ENCODE results near the gene TTLL3. TPM values are rescaled to one million over a fixed set of nuclear protein-coding genes. Genes with fewer than 3 reads are reported as not detected.
"Not testable (repeated sequence)": the region's sequence is repeated elsewhere in the genome, so short reads cannot be mapped to it uniquely, and the experiment has no call there.

TTLL3 gene
- total RNA-seq, 1 donor from 2014 or later, result 42.2 TPM

DNA sequence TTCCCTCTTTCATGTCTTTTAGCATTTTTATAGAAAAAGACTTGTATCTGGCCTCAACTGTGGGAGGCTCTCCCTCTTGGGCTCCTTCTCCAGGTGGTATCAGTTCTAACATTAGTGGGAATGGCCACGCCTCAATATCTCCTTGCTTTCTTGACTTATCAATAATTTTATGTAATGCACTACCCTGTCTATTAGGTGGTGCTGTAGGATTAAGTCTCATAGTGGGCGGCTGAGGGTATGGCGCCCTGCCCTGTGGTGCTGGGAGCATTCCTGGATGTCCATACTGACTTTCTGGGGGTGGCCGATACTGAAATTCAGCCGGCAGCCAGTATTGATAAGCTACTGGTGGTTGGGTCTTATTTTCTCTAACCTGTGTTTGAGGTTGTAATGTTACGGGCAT, 42.5 kb downstream of the TTLL3 start:
- Mint-ChIP-seq H3K4me3 (no peak overlapping the region), H3K9me3 (no peaks in the 10 kb centered on the region), H3K27ac (no peak overlapping the region), H3K36me3 (no peaks in the 10 kb centered on the region), H3K27me3 (peaks cover 13% of the 10 kb centered on the region), H3K4me1 (ENCODE audit: unreplicated experiment) (peaks cover 9% of the 10 kb centered on the region)
- TF ChIP-seq CTCF (conservative IDR thresholded peaks at IDR 0.05), result no peak
- DNase-seq (ENCODE audit: extremely low spot score, unreplicated experiment), result no peak

DNA sequence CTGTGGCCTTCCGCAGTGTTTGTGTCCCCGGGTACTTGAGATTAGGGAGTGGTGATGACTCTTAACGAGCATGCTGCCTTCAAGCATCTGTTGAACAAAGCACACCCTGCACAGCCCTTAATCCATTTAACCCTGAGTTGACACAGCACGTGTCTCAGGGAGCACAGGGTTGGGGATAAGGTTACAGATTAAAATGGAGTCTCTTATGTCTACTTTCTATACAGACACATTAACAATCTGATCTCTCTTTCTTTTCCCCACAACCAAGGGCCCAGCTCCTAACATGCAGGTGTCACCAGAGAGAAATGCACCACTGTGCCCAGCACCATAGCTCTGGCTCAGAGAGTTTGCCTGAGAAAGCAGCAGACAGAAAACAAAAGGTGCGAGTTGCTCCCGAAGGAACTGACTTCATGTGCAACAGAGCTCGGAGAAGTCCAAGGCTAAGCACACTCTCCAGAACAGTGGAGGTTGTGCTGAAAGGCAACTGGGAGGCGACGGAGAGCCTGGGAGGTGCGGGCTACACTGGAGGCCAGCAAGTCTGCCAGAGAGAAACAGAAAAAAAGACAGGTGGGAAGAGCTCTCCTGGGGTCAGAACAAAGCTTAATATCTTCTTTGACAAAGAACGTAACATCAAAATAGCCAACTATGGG, 44.4 kb downstream of the TTLL3 start:
- not testable (repeated sequence) for H3K36me3 Mint-ChIP-seq; DNase-seq (ENCODE audit: extremely low spot score, unreplicated experiment); H3K4me3 Mint-ChIP-seq; H3K9me3 Mint-ChIP-seq
- H3K27me3 Mint-ChIP-seq, result peaks cover 16% of the 10 kb centered on the region
- peaks cover 13% of the 10 kb centered on the region for H3K4me1 Mint-ChIP-seq (ENCODE audit: unreplicated experiment)
- H3K27ac Mint-ChIP-seq, result peak overlapping the region; percentile 62

- H3K4me1 Mint-ChIP-seq (ENCODE audit: unreplicated experiment), result peaks cover 13% of the 10 kb centered on the region
- no peak overlapping the region for H3K27ac Mint-ChIP-seq
- no peaks in the 10 kb centered on the region for H3K36me3 Mint-ChIP-seq
- no peak for DNase-seq (ENCODE audit: extremely low spot score, unreplicated experiment)
- H3K27me3 Mint-ChIP-seq, result peaks cover 16% of the 10 kb centered on the region
- no peak for TF ChIP-seq CTCF (conservative IDR thresholded peaks at IDR 0.05)
- H3K4me3 Mint-ChIP-seq, result no peak overlapping the region
- no peaks in the 10 kb centered on the region for H3K9me3 Mint-ChIP-seq
Measured at GRCh38 chr3:9855594-9855993, 45.5 kb downstream of the TTLL3 start.

DNA sequence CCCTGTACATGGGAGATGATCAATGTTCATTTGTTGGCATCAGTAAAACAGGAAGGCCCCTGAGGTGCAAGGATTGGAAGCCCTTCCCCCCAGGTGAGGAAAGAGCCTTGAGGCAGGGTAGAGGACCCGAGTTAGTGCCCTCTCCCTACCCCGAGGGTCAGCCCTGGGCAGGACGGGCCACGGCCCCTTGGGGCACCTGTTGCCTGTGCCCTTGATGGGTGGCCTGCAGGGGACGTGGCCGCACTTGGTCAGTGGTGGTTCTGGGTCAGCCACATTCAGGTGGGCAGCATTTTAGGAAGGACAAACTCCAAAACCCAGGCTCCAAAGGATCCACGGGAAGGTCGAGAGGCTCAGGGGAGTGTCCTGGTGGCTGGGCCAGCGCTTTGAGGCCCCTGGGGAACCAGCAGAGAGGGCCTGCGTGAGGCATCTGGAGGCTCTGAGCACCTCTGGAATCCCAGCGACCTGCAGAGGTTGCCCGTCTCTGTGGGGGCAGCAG, 49.5 kb downstream of the TTLL3 start:
- TF ChIP-seq CTCF (conservative IDR thresholded peaks at IDR 0.05), result no peak
- Mint-ChIP-seq H3K27ac (no peak overlapping the region), H3K4me3 (no peak overlapping the region), H3K27me3 (peaks cover 2% of the 10 kb centered on the region), H3K4me1 (ENCODE audit: unreplicated experiment) (peaks cover 17% of the 10 kb centered on the region), H3K36me3 (no peaks in the 10 kb centered on the region), H3K9me3 (no peaks in the 10 kb centered on the region)
- no peak for DNase-seq (ENCODE audit: extremely low spot score, unreplicated experiment)

DNA sequence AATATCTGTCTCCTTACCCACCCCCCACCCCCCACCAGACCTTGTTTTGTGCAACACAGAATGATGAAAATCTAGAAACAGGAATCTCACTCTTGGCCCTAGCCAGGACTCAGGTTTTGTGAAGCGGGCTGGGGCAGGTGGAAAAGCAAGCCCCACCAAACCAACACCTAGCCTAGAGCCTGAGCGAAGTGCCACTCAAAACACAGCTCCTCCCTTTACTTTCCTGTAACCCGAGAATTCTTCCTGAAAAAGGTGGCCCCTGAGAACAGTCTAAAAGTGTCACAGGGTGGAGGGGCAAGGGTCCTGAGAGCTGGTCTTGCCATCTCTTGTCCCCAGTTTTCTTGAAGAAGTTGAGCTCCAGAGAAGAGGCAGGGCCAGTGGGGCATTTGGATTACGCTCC, 51.1 kb downstream of the TTLL3 start:
- H3K9me3 Mint-ChIP-seq, result no peaks in the 10 kb centered on the region
- no peak for TF ChIP-seq CTCF (conservative IDR thresholded peaks at IDR 0.05)
- peaks cover 2% of the 10 kb centered on the region for H3K27me3 Mint-ChIP-seq

DNA sequence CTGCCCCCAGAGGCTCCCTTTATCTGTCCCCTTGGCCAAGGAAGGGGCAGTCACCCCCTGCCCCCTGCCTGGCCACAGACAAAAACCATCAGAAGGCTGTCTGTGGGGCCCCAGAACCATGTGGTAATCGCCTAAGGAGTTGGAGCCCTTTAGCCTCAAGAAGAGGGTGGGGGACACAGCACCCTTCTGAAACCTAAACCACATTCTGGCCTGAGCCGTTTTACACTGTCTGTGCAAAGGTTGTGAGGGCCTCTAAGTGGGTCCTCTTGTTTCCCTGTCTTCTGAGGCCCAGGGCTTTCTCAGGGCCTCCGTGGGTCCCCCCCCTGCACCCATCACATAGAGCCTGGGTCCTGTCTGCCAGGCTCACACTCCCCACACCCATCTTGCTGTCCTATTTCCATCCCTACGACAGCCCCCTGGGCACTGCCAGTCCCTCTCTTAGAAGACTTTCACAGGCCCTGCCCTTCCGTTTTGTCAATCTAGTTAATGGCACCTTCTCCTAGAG, 51.6 kb downstream of the TTLL3 start:
- no peaks in the 10 kb centered on the region for H3K36me3 Mint-ChIP-seq

More for the DNA sequence above, 51.1 kb downstream of the TTLL3 start:
- peaks cover 16% of the 10 kb centered on the region for H3K4me1 Mint-ChIP-seq (ENCODE audit: unreplicated experiment)
- no peak overlapping the region for H3K27ac Mint-ChIP-seq
- no peak for DNase-seq (ENCODE audit: extremely low spot score, unreplicated experiment)
- no peak overlapping the region for H3K4me3 Mint-ChIP-seq
- no peaks in the 10 kb centered on the region for H3K36me3 Mint-ChIP-seq

More for the DNA sequence above, 51.6 kb downstream of the TTLL3 start:
- Mint-ChIP-seq H3K4me3 (peak overlapping the region; percentile 44), H3K27me3 (peaks cover 2% of the 10 kb centered on the region), H3K4me1 (ENCODE audit: unreplicated experiment) (peaks cover 16% of the 10 kb centered on the region), H3K27ac (peak overlapping the region; percentile 51), H3K9me3 (no peaks in the 10 kb centered on the region)
- no peak for DNase-seq (ENCODE audit: extremely low spot score, unreplicated experiment)
- TF ChIP-seq CTCF (conservative IDR thresholded peaks at IDR 0.05), result no peak
